HCT116 (cell line): ENCODE data around the gene RNF146.

Experiments
- ATF3 ChIP-seq: IDR thresholded peaks from 2 replicates; pipeline ENCODE4 v1.6.1; 2012
- CTCF ChIP-seq, 3 experiments: fragments of 200-600 bp in 1 of 3; sonication (generic) in 1 of 3; IDR thresholded peaks in 2 of 3; conservative IDR thresholded peaks in 1 of 3; 2 replicates each; pipeline ENCODE4 v1.5.1; 2012 to 2017; ENCODE audit warnings: low read depth in 2 of 3, low read length in 2 of 3, antibody characterized with exemption in 1 of 3, borderline replicate concordance in 1 of 3, control low read depth in 1 of 3, mild to moderate bottlenecking in 1 of 3, mixed read lengths in 1 of 3, mixed run types in 1 of 3, moderate library complexity in 1 of 3; ENCODE audit not compliant: insufficient read depth in 1 of 3
- EZH2 ChIP-seq: fragments of 200-600 bp; sonication (generic); IDR thresholded peaks from 2 replicates; pipeline ENCODE4 v1.6.1; 2017; ENCODE audit warnings: antibody characterized with exemption, mixed run types
- POLR2A ChIP-seq: IDR thresholded peaks from 2 replicates; pipeline ENCODE4 v1.7.0; 2011; ENCODE audit warnings: borderline replicate concordance; ENCODE audit not compliant: insufficient read depth, insufficient read length; ENCODE audit errors: extremely low read depth
- SP1 ChIP-seq: IDR thresholded peaks from 2 replicates; pipeline ENCODE4 v1.6.1; 2012; ENCODE audit warnings: low read depth
- YY1 ChIP-seq: IDR thresholded peaks from 2 replicates; pipeline ENCODE4 v1.6.1; 2011; ENCODE audit warnings: low read length, low read depth, moderate library complexity, mild to moderate bottlenecking; ENCODE audit not compliant: insufficient replicate concordance; ENCODE audit errors: extremely low read depth

- TF ChIP-seq YY1 (no peak), CTCF (IDR thresholded peaks at IDR 0.05 in 2 of 3, conservative IDR thresholded peaks at IDR 0.05 in 1 of 3; ENCODE audit: borderline replicate concordance in 1 of 3, insufficient read depth in 1 of 3, low read depth in 2 of 3, low read length in 2 of 3) (no peak), SP1 (no peak), EZH2 (no peak), POLR2A (no peak), ATF3 (no peak)
Measured at GRCh38 chr6:127267646-127268625, 1.3 kb downstream of the RNF146 start.
